Muscle of back (tissue), 11 donors: Measurements from ENCODE around the gene OXTR. TPM values are rescaled to one million over a fixed set of nuclear protein-coding genes. Genes with fewer than 3 reads are reported as not detected.
"Not testable (repeated sequence)": the region's sequence is repeated elsewhere in the genome, so short reads cannot be mapped to it uniquely, and the experiment has no call there.

ENCODE experiments used
- DNase-seq, 3 donors: peaks; one replicate each; pipeline versions ENCODE4 v3.0.0 to v3.0.0-alpha.2; 2013
- polyA plus RNA-seq, 10 donors: library from polyadenylated mRNA; unstranded; fragments of 120-200 nt; gene quantifications; one replicate each; pipeline ENCODE4 v1.2.1, GENCODE V29; 2013; ENCODE audit not compliant: insufficient read length in 10 of 10

Gene OXTR
- polyA plus RNA-seq, 10 donors = 3.8 to 11.3 (median 8.2) TPM

DNA sequence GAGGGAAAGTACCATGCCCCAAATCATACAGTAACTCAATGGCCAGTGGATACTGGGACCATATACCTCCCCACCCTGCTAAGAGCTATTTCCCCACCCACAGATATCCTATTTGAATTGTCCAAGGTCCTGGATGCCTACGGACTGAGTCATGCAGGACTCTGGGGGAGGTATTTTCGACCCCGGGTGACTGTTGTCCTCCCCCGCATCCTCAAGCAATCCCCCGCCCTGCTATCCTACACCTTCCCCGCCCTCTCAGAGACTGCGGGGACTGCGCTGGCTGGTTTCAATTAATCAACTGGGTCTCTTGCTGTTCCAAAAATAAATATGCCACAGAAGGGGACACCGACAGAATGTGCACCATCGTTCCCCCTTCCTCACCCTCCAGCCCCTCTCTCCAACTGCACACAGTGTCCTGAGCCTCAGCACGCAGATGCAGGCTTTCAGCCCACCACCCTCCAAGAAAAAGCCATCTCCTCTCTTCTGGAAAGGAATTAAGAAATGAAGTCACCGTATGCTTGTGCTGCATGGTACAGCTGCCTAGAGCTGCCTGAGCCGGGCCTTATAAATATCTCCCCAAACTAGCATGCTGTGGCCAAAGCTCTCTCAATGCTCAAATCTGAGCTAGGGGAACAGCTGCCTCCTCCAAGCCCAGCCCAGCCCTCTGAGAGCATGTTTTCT, 27.7 kb downstream of the OXTR start:
- DNase-seq = peak; percentile 34 to 86 (median 64)

DNA sequence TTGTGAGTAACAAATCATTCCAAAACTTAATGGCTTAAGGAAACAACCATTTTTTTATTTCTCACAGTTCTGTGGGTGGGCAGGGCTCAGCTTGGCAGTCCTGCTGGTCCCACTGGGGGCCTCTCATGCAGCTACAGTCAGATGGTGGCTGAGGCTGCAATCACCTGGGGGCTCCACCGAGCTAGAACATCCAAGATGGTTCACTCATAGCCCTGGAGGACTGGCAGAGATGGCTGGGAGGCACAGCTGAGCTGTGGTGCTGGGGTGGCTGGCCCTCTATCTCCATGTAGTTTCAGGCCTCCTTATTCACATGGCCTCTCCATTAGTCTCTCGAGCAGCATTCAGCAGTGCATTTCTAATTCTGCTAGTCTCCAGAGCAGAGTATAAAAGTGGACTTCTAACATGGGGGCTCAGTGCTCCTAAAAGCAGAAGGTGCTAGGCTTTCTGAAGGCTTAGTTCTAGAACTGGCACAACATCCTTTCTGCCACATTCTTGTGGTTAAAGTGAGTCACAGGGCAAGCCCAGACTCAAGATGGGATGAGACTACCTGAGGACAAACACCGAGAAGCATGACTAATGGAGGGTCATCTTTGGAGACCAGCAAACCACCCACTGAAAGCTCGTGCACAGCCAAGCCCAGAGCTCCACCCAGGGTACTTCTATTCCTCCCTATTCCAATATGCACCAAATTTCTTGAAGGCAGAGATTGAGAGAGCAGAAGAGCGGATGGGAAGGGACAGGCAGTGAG, 29.5 kb downstream of the OXTR start:
- peak in 1 of 3 donors; percentile 45 for DNase-seq

DNA sequence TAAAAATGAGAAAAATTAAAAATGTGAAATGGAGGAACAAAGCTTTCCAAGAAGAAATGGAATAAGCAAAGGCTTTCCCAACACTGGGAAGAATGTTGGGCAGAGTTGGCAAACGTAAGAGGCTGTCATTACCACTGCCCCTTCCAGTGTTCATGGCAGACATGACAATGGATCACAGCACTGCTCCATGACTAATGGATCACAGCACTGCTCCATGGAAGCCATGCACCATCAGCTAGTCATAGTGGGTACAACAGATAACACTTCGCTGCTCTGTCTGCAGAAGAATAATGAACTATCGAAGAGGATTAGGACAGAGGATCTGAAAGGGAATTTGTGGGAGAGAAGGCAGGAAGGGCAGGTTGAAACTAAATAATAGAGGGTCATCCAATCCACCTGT, 30.8 kb downstream of the OXTR start:
- DNase-seq = no peak

GRCh38 chr3:8737823-8738222, 31.6 kb downstream of the OXTR start:
- no peak for DNase-seq

GRCh38 chr3:8737301-8737700, 32.1 kb downstream of the OXTR start:
- DNase-seq = no peak

DNA sequence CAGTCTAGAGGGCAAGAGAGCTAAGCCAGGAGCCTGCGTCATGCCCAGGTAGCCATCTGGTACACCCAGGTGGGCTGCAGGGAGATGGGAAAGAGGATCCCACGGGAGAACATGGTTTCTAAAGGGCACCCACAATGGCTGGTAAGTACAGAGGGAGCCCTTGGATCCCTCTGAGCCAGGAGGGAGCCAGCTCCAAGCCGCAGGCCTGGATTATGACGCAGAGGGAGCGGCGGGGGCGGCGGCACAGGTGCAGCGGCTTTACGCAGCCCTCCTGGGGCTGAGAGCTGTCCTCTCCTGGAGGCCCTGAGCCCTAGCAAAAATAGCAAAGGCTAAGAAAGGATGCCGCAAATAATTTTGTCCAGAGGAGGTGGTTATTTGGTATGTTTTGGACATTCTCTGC, 33.0 kb downstream of the OXTR start:
- DNase-seq = no peak

- no peak for DNase-seq
These were observed 34.5 kb downstream of the OXTR start for GRCh38 chr3:8734908-8735307.

- DNase-seq = no peak
These were observed 35.1 kb downstream of the OXTR start for GRCh38 chr3:8734137-8734878.

- DNase-seq = peak; percentile 68 to 86 (median 81)
These were observed 35.9 kb downstream of the OXTR start, which contains the start of gene CAV3 for GRCh38 chr3:8733332-8734094. Gene CAV3, plus strand, starts transcription at chr3:8733802. Its CDS starts 75 bp downstream, at chr3:8733877.

DNA sequence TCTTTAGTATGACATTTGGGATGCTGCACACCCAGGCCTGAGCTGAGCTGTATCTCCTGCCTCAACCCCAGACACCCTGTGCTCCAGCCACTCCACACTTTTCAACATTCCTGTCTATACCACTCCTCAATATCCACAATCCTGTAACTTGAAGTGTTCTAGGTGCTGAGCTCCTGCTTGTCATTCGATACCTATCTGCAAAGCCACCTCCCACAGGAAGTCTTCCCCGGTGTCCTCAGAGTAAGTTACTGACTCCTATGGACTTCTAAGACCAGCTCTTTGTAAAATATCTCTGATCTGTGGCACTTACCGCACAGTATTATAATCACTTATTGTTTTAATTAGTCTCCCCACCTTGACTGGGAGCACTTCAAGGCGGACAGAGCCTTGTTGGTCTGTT, 37.0 kb downstream of the OXTR start:
- no peak for DNase-seq

DNA sequence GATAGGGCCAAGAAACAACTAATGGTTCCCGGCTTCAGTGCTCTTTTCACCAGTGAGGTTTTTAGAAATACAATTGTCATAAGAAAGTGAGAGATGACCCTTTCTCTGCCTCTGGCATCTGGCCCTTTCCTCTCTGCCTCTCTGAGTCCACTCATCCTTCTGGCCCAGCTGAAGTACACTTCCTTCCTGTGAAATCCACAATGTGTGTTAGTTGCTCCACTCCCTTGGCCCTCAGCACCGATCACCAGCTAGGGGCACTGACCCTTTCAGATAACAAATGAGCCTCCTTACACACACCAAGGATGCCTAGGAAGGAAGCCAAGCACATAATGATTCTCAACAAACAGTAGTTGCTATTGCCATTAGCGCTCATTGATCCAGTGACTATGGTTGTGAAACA, 38.8 kb downstream of the OXTR start:
- no peak for DNase-seq

- no peak for DNase-seq
These were observed 39.9 kb downstream of the OXTR start for GRCh38 chr3:8729479-8729878.

GRCh38 chr3:8727605-8728512, 41.6 kb downstream of the OXTR start:
- no peak for DNase-seq

DNA sequence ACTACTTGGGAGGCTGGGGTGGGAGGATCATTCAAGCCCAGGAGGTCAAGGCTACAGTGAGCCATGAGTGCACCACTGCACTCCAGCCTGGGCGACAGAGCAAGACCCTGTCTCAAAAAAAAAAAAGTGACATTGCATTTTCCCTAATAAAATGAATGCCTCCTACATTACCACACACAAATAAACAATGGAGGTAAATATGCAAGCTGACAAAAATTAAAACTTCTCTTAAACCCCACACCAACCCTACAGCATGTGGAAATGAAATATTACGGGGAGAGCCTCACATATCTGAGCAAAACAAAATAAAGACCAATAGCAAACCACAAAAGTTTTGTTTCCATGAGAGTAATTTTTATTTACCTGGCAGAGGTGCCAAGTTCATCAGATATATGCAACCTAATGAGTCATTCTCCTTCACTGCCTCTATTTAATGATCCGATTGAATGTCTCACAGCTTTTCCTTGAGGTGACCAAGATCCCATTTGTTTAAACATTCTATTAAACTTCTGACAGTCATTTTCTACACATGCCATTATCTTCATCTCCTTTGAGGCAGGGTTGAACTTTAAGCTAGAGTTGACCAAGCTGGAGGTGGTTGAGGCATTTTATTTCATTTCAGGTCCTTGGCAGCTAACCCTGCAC, 45.2 kb downstream of the OXTR start:
- no peak for DNase-seq

- no peak for DNase-seq
These were observed 45.8 kb downstream of the OXTR start for GRCh38 chr3:8723612-8724011.

- DNase-seq = no peak
These were observed 46.6 kb downstream of the OXTR start for GRCh38 chr3:8722808-8723207.

DNA sequence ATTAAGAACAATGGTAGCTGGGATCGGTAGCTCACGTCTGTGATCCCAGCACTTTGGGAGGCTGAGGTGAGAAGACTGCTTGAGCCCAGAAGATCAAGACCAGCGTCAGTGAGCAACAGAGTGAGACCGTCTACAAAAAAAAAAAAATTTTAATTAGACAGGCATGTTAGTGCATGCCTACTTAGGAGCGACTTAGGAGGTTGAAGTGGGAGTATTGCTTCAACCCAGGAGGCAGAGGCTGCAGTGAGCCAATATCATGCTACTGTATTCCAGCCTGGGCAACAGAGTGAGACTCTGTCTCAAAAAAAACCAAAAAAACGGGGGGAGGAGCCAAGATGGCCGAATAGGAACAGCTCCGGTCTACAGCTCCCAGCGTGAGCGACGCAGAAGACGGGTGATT, 53.7 kb downstream of the OXTR start:
- DNase-seq = not testable (repeated sequence)

- no peak for DNase-seq
These were observed 55.3 kb downstream of the OXTR start for GRCh38 chr3:8713901-8714759.

GRCh38 chr3:8712908-8713255, 56.5 kb downstream of the OXTR start:
- DNase-seq = no peak
